Ascending aorta (tissue), 2 donors: Measurements from ENCODE around the gene NDUFAF8. TPM values are rescaled to one million over a fixed set of nuclear protein-coding genes. Genes with fewer than 3 reads are reported as not detected.

Source experiments
- DNase-seq, 2 donors: peaks; one replicate each; pipeline ENCODE4 v3.0.0-alpha.2; 2019; ENCODE audit warnings: low spot score in 2 of 2
- H3K27ac ChIP-seq, 2 donors: fragments of 200-600 bp; sonication (generic); one replicate each; pipeline ENCODE4 v1.5.1; 2016 to 2017; ENCODE audit warnings: mild to moderate bottlenecking in 1 of 2
- H3K27me3 ChIP-seq: fragments of 200-600 bp; sonication (generic); one replicate; pipeline ENCODE4 v1.5.1; 2017
- H3K36me3 ChIP-seq, 2 donors: fragments of 200-600 bp; sonication (generic); one replicate each; pipeline ENCODE4 v1.5.1; 2016
- H3K4me1 ChIP-seq, 2 donors: fragments of 200-600 bp; sonication (generic); one replicate each; pipeline ENCODE4 v1.5.1; 2016 to 2017; ENCODE audit warnings: mild to moderate bottlenecking in 1 of 2
- H3K4me3 ChIP-seq, 2 donors: fragments of 200-600 bp; sonication (generic); one replicate each; pipeline ENCODE4 v1.5.1; 2016 to 2017; ENCODE audit warnings: mild to moderate bottlenecking in 1 of 2
- H3K9me3 ChIP-seq, 2 donors: fragments of 200-600 bp; sonication (generic); one replicate each; pipeline ENCODE4 v1.5.1; 2016
- CTCF ChIP-seq, 3 experiments: fragments of 200-600 bp in 2 of 3; fragments of 450-650 bp in 1 of 3; sonication (generic) in 2 of 3; IDR thresholded peaks; one replicate each; pipeline ENCODE4 v1.5.1; 2016 to 2019; ENCODE audit warnings: antibody characterized with exemption in 3 of 3, mild to moderate bottlenecking in 1 of 3, moderate library complexity in 1 of 3
- intact Hi-C: fragments of 100-400 bp; cut with DNase I; formaldehyde crosslinking; loops from one replicate; pipeline ENCODE4 v1.15.1; 2023
- total RNA-seq: library from RNA; depleted of rRNA; stranded (reverse); fragments of >200 nt; gene quantifications from one replicate; pipeline ENCODE4 v1.1.0, GENCODE V29; 2016

The NDUFAF8 gene
- total RNA-seq, 1 donor from 2014 or later = 6.5 TPM

- Histone ChIP-seq H3K36me3 (peaks cover 58 to 70% of the 10 kb centered on the region in 2 donors), H3K4me1 (no peaks in the 10 kb centered on the region), H3K4me3 (no peak overlapping the region), H3K9me3 (no peaks in the 10 kb centered on the region), H3K27me3 (no peaks in the 10 kb centered on the region), H3K27ac (no peak overlapping the region)
- DNase-seq = no peak
- TF ChIP-seq CTCF (IDR thresholded peaks at IDR 0.05) = no peak
- intact Hi-C loops = no loop called here
Observed at GRCh38 chr17:81274471-81274855, 35.3 kb downstream of the NDUFAF8 start.

- H3K36me3 ChIP-seq = peaks cover 53 to 73% of the 10 kb centered on the region in 2 donors
- H3K4me1 ChIP-seq = no peaks in the 10 kb centered on the region
- no peaks in the 10 kb centered on the region for H3K9me3 ChIP-seq
- no peak for DNase-seq
- H3K27me3 ChIP-seq = no peaks in the 10 kb centered on the region
- intact Hi-C loops = no loop called here
- H3K27ac ChIP-seq = no peak overlapping the region
- TF ChIP-seq CTCF (IDR thresholded peaks at IDR 0.05) = no peak
- H3K4me3 ChIP-seq = no peak overlapping the region
Observed at GRCh38 chr17:81276781-81277180, 37.7 kb downstream of the NDUFAF8 start.

- Histone ChIP-seq H3K9me3 (no peaks in the 10 kb centered on the region), H3K36me3 (peaks cover 53 to 73% of the 10 kb centered on the region in 2 donors), H3K4me1 (no peaks in the 10 kb centered on the region), H3K27ac (no peak overlapping the region), H3K4me3 (no peak overlapping the region), H3K27me3 (no peaks in the 10 kb centered on the region)
- no peak for DNase-seq
- intact Hi-C loops = no loop called here
- no peak for TF ChIP-seq CTCF (IDR thresholded peaks at IDR 0.05)
Observed at GRCh38 chr17:81277421-81277820, 38.3 kb downstream of the NDUFAF8 start.

GRCh38 chr17:81277946-81278693, 39.0 kb downstream of the NDUFAF8 start:
- H3K36me3 ChIP-seq = peaks cover 48 to 70% of the 10 kb centered on the region in 2 donors
- intact Hi-C loops = no loop called here
- DNase-seq = no peak
- H3K4me3 ChIP-seq = no peak overlapping the region
- H3K4me1 ChIP-seq = no peaks in the 10 kb centered on the region
- no peaks in the 10 kb centered on the region for H3K9me3 ChIP-seq
- no peaks in the 10 kb centered on the region for H3K27me3 ChIP-seq
- no peak for TF ChIP-seq CTCF (IDR thresholded peaks at IDR 0.05)
- H3K27ac ChIP-seq = no peak overlapping the region

- H3K4me1 ChIP-seq = no peaks in the 10 kb centered on the region
- H3K4me3 ChIP-seq = no peak overlapping the region
- intact Hi-C loops = no loop called here
- no peaks in the 10 kb centered on the region for H3K9me3 ChIP-seq
- H3K27me3 ChIP-seq = no peaks in the 10 kb centered on the region
- no peak for TF ChIP-seq CTCF (IDR thresholded peaks at IDR 0.05)
- no peak for DNase-seq
- H3K36me3 ChIP-seq = peaks cover 48 to 68% of the 10 kb centered on the region in 2 donors
- H3K27ac ChIP-seq = no peak overlapping the region
Observed at GRCh38 chr17:81278831-81279230, 39.7 kb downstream of the NDUFAF8 start.
